SJCRH30 (cell line): Measurements from ENCODE around the gene KCNIP3. TPM values are rescaled to one million over a fixed set of nuclear protein-coding genes. Genes with fewer than 3 reads are reported as not detected.

Experiments
- DNase-seq, 2 experiments: peaks; one replicate each; pipeline ENCODE4 v3.0.0-alpha.2; 2015 to 2020
- H3K27ac ChIP-seq: fragments of 250-450 bp; sonication (Bioruptor Pico); 2 replicates; pipeline ENCODE4 v1.5.1; 2020; ENCODE audit warnings: mild to moderate bottlenecking, moderate library complexity
- H3K27me3 ChIP-seq: fragments of 250-450 bp; sonication (Bioruptor Pico); 2 replicates; pipeline ENCODE4 v1.5.1; 2020; ENCODE audit warnings: mild to moderate bottlenecking, moderate library complexity
- H3K36me3 ChIP-seq: fragments of 250-450 bp; sonication (Bioruptor Pico); 2 replicates; pipeline ENCODE4 v1.5.1; 2020; ENCODE audit warnings: mild to moderate bottlenecking, moderate library complexity
- H3K4me1 ChIP-seq: fragments of 250-450 bp; sonication (Bioruptor Pico); 2 replicates; pipeline ENCODE4 v1.5.1; 2020; ENCODE audit warnings: mild to moderate bottlenecking, moderate library complexity
- H3K4me3 ChIP-seq: fragments of 250-450 bp; sonication (Bioruptor Pico); 2 replicates; pipeline ENCODE4 v1.5.1; 2020; ENCODE audit warnings: mild to moderate bottlenecking, moderate library complexity
- H3K9me3 ChIP-seq: fragments of 250-450 bp; sonication (Bioruptor Pico); replicated peaks from 2 replicates; pipeline ENCODE4 v1.5.1; 2020; ENCODE audit warnings: mild to moderate bottlenecking, moderate library complexity
- total RNA-seq: library from RNA; depleted of rRNA; stranded (reverse); fragments of >200 nt; shearing (Covaris generic); gene quantifications from 2 replicates; pipeline ENCODE4 v1.2.3, GENCODE V29; 2014

The KCNIP3 gene
- total RNA-seq, 1 experiment from 2014 or later = not detected

DNA sequence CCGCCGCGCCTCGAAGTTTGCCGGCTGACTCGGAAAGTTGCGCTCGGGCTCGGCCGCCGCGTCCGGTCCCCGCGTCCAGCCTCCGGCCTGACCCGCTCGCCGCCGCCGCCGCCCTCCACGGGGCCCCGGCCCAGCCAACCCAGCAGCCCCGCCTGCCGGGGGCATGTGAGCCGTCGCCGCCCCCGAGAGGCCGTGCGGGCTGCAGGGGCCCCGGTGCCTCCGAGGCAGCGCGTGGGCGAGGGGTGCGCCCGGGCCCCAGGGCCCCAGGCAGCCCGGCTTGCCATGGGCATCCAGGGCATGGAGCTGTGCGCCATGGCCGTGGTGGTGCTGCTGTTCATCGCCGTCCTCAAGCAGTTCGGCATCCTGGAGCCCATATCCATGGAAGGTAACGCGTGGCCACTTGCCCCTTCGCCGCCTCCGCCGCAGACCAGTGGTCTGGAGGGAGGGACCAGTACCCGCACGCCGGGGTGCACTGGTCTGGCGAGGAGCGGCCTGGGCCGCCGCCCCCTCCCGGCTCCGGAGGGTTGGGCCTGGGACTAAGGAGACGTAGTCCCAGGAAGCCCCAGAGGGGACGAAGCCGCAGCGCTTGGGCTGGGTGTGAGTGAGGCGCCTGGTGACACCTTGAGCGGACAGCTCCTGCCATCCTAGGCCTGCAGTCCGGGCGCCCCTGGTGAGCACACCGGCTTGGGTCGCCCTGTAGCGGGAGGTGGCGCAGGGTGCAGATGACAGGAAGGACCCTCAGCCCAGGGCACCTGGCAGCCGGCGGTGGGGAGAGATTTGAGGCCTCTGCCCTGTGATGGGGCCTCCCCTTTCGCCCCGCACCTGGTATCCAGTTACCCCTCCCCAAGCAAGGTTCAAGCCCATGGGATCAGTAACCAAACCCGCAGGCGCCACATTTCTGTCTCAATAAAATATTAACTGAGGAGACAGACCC, 49.9 kb downstream of the KCNIP3 start:
- Histone ChIP-seq H3K36me3 (no peaks in the 10 kb centered on the region), H3K27ac (no peak overlapping the region), H3K4me3 (no peak overlapping the region), H3K4me1 (no peaks in the 10 kb centered on the region), H3K27me3 (peaks cover 7% of the 10 kb centered on the region), H3K9me3 (no peaks in the 10 kb centered on the region)
- DNase-seq = no peak

GRCh38 chr2:95347681-95348608, 50.8 kb downstream of the KCNIP3 start:
- no peak overlapping the region for H3K27ac ChIP-seq
- no peak overlapping the region for H3K4me3 ChIP-seq
- no peaks in the 10 kb centered on the region for H3K9me3 ChIP-seq
- no peak for DNase-seq
- peaks cover 7% of the 10 kb centered on the region for H3K27me3 ChIP-seq
- no peaks in the 10 kb centered on the region for H3K4me1 ChIP-seq
- H3K36me3 ChIP-seq = no peaks in the 10 kb centered on the region

DNA sequence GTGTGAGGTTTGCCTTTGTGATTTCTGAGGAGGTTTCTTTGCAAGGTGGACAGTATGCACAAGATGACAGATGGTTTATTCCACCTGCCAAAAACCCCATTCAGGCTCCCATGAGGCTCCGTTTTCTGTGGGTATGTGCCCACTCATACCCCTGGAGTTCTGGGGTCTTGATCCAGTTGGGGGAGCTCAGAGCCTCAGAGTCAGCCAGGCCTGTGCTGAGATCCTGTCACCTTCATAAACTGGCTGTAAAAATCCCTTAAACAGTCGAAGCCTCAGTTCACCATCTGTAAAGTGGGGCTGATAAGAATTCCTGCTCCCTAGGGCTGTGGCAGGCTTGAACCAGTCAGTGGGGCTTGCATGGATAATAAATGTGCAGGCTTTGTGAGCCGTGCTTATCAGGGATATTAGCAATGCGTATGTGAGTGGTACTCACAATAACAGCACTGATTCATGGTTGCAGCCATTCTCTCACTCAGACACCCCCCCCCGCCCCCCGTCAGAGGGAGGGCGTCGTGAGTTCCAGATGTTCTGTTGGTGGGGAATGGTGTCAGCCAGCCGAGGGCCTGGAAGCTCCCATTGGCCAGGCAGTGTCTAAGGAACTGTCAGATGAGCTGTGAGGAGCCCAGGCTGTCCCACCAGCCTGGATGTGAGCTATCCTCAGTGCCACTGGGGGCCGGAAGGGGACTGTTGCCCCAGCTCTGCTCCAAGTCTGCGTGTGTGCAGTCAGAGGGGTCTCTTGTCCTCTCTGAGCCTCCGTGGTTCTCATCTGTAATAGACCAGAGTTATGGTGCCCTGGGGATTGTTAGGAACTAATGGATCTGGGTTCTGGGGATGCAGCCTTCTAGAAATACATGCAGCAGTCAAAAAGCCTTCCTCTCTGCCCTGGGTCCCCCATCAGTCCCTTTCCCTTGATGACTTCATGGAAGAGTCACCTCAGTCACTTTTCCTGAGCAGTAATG, 51.7 kb downstream of the KCNIP3 start:
- no peak overlapping the region for H3K27ac ChIP-seq
- H3K27me3 ChIP-seq = peaks cover 7% of the 10 kb centered on the region
- no peaks in the 10 kb centered on the region for H3K36me3 ChIP-seq
- no peaks in the 10 kb centered on the region for H3K4me1 ChIP-seq
- DNase-seq = no peak
- no peak overlapping the region for H3K4me3 ChIP-seq
- no peaks in the 10 kb centered on the region for H3K9me3 ChIP-seq

DNA sequence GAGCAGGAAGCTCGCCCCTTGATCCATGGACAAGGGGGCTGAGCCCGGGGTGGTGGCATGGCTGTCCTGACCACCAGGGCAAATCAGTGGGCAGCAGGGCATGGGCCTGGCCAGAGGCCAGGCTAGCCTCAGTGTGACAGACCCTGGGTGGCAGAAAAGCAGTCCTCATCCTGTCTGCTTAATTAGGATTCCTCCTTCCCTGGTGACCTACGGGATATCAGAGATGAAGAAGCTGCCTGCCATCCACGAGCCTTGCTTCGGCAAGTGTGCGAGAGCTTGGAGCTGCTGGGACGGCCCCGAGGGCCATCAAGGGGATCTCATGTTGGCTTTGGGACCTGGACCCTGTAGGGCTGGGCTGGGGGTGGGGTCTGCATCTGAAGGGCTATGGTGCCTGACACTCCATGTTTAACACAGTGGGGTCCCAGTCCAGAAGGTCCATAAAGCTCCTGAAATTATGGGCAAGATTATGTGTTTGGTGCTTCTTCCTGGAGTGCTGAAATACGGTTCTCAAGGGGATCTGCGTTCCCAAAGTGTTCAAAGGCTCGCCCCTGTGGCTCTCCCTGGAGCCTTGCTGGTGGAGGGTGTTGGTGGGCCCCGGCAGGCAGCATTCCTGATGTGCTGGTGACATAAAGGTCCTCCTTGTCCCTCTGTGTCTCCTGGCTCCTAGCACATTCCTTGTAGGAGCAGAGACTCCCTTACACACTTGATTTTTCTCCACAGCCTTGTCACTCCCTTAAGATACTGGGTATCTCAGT, 52.6 kb downstream of the KCNIP3 start:
- Histone ChIP-seq H3K4me1 (no peaks in the 10 kb centered on the region), H3K27me3 (peaks cover 3% of the 10 kb centered on the region; the same call in 1 of the 2 replicates), H3K4me3 (no peak overlapping the region), H3K27ac (no peak overlapping the region), H3K36me3 (no peaks in the 10 kb centered on the region), H3K9me3 (no peaks in the 10 kb centered on the region)
- no peak for DNase-seq

DNA sequence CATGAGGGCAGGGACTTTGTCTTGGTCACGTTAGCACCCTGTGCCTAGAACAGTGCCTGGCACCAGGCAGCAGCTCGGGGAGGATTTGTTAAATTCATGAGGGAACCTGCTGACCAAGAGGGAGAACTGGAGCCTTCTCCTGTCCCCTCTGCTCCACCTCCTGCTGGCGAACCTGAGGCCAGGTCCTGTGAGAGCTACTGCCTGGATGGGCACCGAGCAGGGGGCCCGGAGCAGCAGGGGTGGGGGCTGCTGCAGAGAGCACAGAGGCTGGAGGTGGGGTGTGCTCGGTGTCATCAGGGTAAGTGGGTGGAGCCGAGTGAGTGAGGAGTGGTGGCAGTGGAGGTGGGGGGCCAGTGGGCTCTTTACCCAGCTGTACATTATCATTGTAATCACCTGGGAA, 53.2 kb downstream of the KCNIP3 start:
- Histone ChIP-seq H3K36me3 (no peaks in the 10 kb centered on the region), H3K27ac (no peak overlapping the region), H3K4me3 (no peak overlapping the region), H3K9me3 (no peaks in the 10 kb centered on the region), H3K4me1 (no peaks in the 10 kb centered on the region), H3K27me3 (no peaks in the 10 kb centered on the region; the same call in 1 of the 2 replicates)
- no peak for DNase-seq

DNA sequence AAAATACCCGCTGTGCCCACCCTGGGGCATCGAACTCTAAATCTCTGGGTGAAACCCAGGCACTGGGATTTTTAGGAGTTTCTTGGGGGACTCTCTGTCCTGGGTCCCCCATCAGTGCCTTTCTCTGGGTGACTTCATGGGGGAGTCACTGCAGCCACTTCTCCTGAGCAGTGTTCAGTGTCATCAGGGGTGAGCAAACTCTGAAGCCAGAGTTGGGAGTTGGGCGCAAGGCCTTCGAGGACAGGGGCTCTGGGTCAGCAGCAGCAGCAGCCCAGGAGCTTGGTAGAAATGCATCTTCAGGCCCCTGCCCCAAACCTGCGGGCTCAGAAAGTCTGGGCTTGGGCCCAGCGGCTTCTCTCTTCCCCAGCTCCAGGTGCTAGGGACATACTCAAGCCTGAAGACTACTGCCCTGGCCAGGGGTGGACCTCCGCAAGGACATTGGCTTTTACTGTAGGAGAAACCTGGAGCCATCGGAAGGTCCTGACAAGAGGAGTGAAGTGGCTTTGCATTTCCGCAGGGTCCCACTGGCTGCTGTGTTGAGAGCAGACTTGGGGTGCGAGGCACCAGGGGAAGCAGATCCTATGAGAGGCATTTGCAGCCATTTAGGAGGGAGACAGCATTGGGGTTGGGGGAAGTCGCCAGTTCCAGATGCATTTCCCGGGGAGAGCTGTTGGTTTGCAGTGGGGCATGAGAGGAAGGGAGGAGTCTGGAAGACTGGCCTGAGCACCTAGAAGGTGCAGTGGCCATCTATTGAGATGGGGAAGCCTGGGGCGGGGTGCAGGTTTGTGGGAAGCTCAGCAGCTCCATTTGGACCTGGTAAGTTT, 53.8 kb downstream of the KCNIP3 start:
- Histone ChIP-seq H3K4me3 (no peak overlapping the region), H3K9me3 (no peaks in the 10 kb centered on the region), H3K4me1 (no peaks in the 10 kb centered on the region), H3K36me3 (no peaks in the 10 kb centered on the region), H3K27me3 (no peaks in the 10 kb centered on the region), H3K27ac (no peak overlapping the region)
- no peak for DNase-seq

- DNase-seq = no peak
These were observed 54.4 kb downstream of the KCNIP3 start for GRCh38 chr2:95351598-95351915.

DNA sequence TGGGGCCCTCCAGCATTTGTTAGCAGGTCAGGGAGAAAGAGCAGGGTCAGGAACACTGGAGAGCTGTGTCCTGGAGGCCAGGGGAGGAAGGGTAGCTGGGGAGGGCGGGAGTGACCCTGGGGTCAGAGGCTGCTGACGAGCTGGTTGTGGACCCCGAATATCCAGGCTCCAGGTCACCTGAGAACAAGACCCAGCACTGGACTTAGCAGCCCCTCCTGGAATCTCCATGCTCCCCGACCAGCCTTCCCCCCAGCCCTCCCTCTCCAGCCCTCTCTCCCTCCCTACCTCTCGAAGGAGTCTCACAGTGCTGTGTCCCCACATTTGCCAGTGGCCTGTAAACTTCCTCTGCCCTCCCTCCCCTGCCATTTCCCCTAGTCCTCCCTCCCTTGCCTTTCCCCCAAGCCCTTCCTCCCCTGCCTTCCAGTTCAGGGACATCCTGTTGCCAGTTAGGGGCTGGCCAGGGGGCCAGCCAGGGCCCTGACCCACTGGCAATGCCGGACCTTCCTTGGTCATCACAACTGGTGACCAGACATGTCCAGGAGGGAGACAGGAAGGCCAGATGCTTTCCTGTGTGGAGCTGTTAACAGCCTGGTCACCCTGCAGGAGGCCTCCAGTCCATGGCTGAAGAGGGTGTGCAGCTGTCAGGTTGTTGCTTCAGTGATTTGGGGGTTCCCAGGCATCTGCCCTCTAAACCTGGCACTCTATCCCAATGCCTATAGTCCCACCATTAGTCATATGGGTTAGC, 55.3 kb downstream of the KCNIP3 start:
- Histone ChIP-seq H3K4me3 (no peak overlapping the region), H3K27me3 (no peaks in the 10 kb centered on the region), H3K4me1 (no peaks in the 10 kb centered on the region), H3K9me3 (no peaks in the 10 kb centered on the region), H3K27ac (no peak overlapping the region), H3K36me3 (no peaks in the 10 kb centered on the region)
- no peak for DNase-seq

More at GRCh38 chr2:95351598-95351915, 54.4 kb downstream of the KCNIP3 start:
- H3K27ac ChIP-seq = no peak overlapping the region
- H3K27me3 ChIP-seq = no peaks in the 10 kb centered on the region
- H3K4me3 ChIP-seq = no peak overlapping the region
- no peaks in the 10 kb centered on the region for H3K4me1 ChIP-seq
- no peaks in the 10 kb centered on the region for H3K36me3 ChIP-seq
- no peaks in the 10 kb centered on the region for H3K9me3 ChIP-seq

- H3K4me1 ChIP-seq = no peaks in the 10 kb centered on the region
- no peak overlapping the region for H3K27ac ChIP-seq
- H3K27me3 ChIP-seq = no peaks in the 10 kb centered on the region
- no peaks in the 10 kb centered on the region for H3K9me3 ChIP-seq
- H3K36me3 ChIP-seq = no peaks in the 10 kb centered on the region
- DNase-seq = no peak
- no peak overlapping the region for H3K4me3 ChIP-seq
These were observed 56.0 kb downstream of the KCNIP3 start for GRCh38 chr2:95353055-95353575.

DNA sequence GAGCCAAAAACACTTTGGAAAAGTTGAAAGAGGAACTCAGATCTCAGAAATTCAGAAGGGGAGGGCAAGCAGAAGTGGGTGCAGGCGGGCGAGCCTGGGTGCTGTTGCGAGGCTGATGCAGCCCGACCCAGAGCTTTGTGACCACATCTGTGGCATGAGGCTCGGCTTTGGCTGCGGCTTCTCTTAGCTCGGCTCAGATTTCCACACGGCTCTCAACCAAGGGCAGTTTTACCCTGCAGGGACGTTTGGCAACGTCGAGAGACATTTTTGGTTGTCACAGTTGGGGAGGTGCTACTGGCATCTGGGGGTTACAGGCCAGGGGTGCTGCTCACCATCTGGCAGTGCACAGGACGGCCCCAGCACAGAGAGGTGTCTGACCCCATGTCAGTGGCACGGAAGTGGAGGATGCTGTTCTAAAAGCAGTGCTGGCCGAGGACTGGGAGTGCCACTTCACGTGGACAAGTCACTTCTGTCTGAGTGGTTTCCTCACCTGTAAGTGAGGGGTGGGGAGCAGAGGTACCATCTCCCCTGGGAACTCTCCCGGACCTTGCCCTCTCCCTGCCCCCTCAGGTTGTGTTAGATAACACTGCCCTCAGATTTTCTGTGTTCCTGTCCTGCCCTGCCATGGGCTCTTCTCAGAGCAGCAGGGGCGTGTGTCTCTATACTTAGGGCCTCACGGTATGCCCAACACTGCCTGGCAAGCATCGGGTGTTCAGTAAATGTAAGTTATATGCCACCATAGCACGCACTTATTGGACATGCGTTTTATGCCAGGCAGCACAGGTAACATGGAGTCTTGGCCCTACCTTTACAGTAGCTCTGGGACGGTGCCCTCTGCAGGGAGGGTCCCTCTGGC, 56.7 kb downstream of the KCNIP3 start:
- no peaks in the 10 kb centered on the region for H3K9me3 ChIP-seq
- no peak for DNase-seq
- no peak overlapping the region for H3K27ac ChIP-seq
- H3K4me3 ChIP-seq = no peak overlapping the region
- no peaks in the 10 kb centered on the region for H3K27me3 ChIP-seq
- no peaks in the 10 kb centered on the region for H3K4me1 ChIP-seq
- H3K36me3 ChIP-seq = no peaks in the 10 kb centered on the region

GRCh38 chr2:95354469-95354901, 57.3 kb downstream of the KCNIP3 start:
- Histone ChIP-seq H3K36me3 (no peaks in the 10 kb centered on the region), H3K4me3 (no peak overlapping the region), H3K27me3 (no peaks in the 10 kb centered on the region), H3K4me1 (no peaks in the 10 kb centered on the region), H3K27ac (no peak overlapping the region), H3K9me3 (no peaks in the 10 kb centered on the region)
- DNase-seq = no peak

DNA sequence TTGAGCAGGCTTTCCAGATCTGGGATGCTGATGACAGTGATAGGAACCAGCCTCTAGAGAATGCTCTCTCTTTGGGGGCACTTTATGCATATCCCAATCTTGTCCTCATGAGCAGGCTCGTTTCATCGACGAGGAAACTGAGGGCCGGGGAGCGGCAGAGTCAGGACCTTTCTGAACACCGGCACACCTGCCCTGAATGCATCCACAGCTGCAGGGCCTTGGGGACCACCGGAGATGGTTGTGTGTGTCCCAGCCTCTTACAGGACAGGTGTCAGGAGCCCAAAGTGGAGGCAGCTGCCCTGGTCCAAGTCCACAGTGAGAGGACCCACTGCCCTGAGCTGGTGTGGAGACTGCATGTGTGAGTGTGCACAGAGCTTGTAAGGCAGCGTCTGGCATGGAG, 57.8 kb downstream of the KCNIP3 start:
- Histone ChIP-seq H3K27ac (no peak overlapping the region), H3K9me3 (no peaks in the 10 kb centered on the region), H3K4me1 (no peaks in the 10 kb centered on the region), H3K36me3 (no peaks in the 10 kb centered on the region), H3K27me3 (no peaks in the 10 kb centered on the region), H3K4me3 (no peak overlapping the region)
- no peak for DNase-seq
